GM23248 (cell line): ENCODE results near the gene RBFOX1. TPM values are rescaled to one million over a fixed set of nuclear protein-coding genes. Genes with fewer than 3 reads are reported as not detected.

Source experiments
- DNase-seq: peaks from one replicate; pipeline ENCODE4 v3.0.0-alpha.2; 2015
- H2AFZ ChIP-seq: fragments of 200-600 bp; sonication (generic); 2 replicates; pipeline ENCODE4 v1.6.1; 2016; ENCODE audit warnings: antibody characterized with exemption
- H3F3A ChIP-seq: fragments of 200-600 bp; sonication (generic); 2 replicates; pipeline ENCODE4 v1.6.1; 2016; ENCODE audit warnings: mild to moderate bottlenecking, antibody characterized with exemption, mixed run types; ENCODE audit not compliant: insufficient read depth
- H3K27ac ChIP-seq: fragments of 200-600 bp; sonication (generic); 2 replicates; pipeline ENCODE4 v1.5.1; 2016; ENCODE audit warnings: mild to moderate bottlenecking
- H3K27me3 ChIP-seq: fragments of 200-600 bp; sonication (generic); replicated peaks from 2 replicates; pipeline ENCODE4 v1.6.1; 2016; ENCODE audit warnings: mild to moderate bottlenecking; ENCODE audit not compliant: insufficient read depth
- H3K36me3 ChIP-seq: fragments of 200-600 bp; sonication (generic); 2 replicates; pipeline ENCODE4 v1.6.1; 2016; ENCODE audit warnings: low read depth, mild to moderate bottlenecking
- H3K4me1 ChIP-seq: fragments of 200-600 bp; sonication (generic); 2 replicates; pipeline ENCODE4 v1.6.1; 2016; ENCODE audit warnings: mild to moderate bottlenecking; ENCODE audit not compliant: insufficient read depth
- H3K4me2 ChIP-seq: fragments of 200-600 bp; sonication (generic); one replicate; pipeline ENCODE4 v1.6.1; 2016; ENCODE audit warnings: mild to moderate bottlenecking; ENCODE audit not compliant: unreplicated experiment
- H3K4me3 ChIP-seq: fragments of 200-600 bp; sonication (generic); 2 replicates; pipeline ENCODE4 v1.5.1; 2016; ENCODE audit warnings: mild to moderate bottlenecking
- H3K79me2 ChIP-seq: fragments of 200-600 bp; sonication (generic); 2 replicates; pipeline ENCODE4 v1.6.1; 2016; ENCODE audit warnings: mild to moderate bottlenecking; ENCODE audit not compliant: insufficient read depth
- H3K9ac ChIP-seq: fragments of 200-600 bp; sonication (generic); 2 replicates; pipeline ENCODE4 v1.6.1; 2016; ENCODE audit warnings: mild to moderate bottlenecking
- H3K9me2 ChIP-seq: fragments of 200-600 bp; sonication (generic); 2 replicates; pipeline ENCODE4 v1.6.1; 2016; ENCODE audit warnings: mixed run types, mild to moderate bottlenecking, moderate library complexity; ENCODE audit not compliant: insufficient read depth
- H3K9me3 ChIP-seq: fragments of 200-600 bp; sonication (generic); one replicate; pipeline ENCODE4 v1.6.1; 2017; ENCODE audit warnings: low read depth
- H4K20me1 ChIP-seq: fragments of 200-600 bp; sonication (generic); 2 replicates; pipeline ENCODE4 v1.6.0; 2016; ENCODE audit not compliant: insufficient read depth
- EZH2 ChIP-seq: fragments of 200-600 bp; sonication (generic); IDR thresholded peaks from 2 replicates; pipeline ENCODE4 v1.6.1; 2018; ENCODE audit warnings: antibody characterized with exemption, mild to moderate bottlenecking; ENCODE audit not compliant: insufficient read depth, poor library complexity, severe bottlenecking
- EZH2phosphoT487 ChIP-seq: fragments of 200-600 bp; sonication (generic); IDR thresholded peaks from 2 replicates; pipeline ENCODE4 v1.6.1; 2018; ENCODE audit warnings: antibody characterized with exemption, moderate library complexity, mild to moderate bottlenecking, low read depth; ENCODE audit not compliant: insufficient read depth
- WGBS, 2 experiments: methylation state at CpG; one replicate each; pipeline ENCODE4 v1.1.6; 2015 to 2017; ENCODE audit warnings: low lambda C conversion rate in 2 of 2, low coverage in 1 of 2; ENCODE audit errors: missing lambda C conversion rate in 2 of 2; 5-methylcytosine and 5-hydroxymethylcytosine counted together
- in situ Hi-C: fragments of 300-500 bp; cut with MboI; formaldehyde crosslinking; loops from 2 replicates; pipeline ENCODE4 v1.15.0; 2020
- polyA plus RNA-seq: library from polyadenylated mRNA; unstranded; fragments of >200 nt; fragmentation: Nextera tagmentation; extraction: Ambion mirVana; gene quantifications from 2 replicates; pipeline ENCODE4 v1.2.1, GENCODE V29; 2016
- total RNA-seq: library from RNA; depleted of rRNA; stranded (reverse); fragments of >200 nt; shearing (Covaris generic); gene quantifications from 2 replicates; pipeline ENCODE4 v1.2.3, GENCODE V29; 2014

RBFOX1 gene
- total and polyA plus RNA-seq, 2 experiments from 2014 or later: not detected

GRCh38 chr16:7624871-7625766 lies 292.5 kb downstream of the RBFOX1 start:
- in situ Hi-C loops: no loop called here
- Histone ChIP-seq H3K9ac (no peak overlapping the region), H3K36me3 (no peaks in the 10 kb centered on the region), H3K27me3 (no peaks in the 10 kb centered on the region), H4K20me1 (no peaks in the 10 kb centered on the region), H3K4me2 (no peak overlapping the region), H3F3A (no peaks in the 10 kb centered on the region), H3K4me1 (no peaks in the 10 kb centered on the region), H3K79me2 (no peaks in the 10 kb centered on the region), H3K9me2 (no peaks in the 10 kb centered on the region), H3K9me3 (no peaks in the 10 kb centered on the region), H2AFZ (no peak overlapping the region), H3K27ac (no peak overlapping the region), H3K4me3 (no peak overlapping the region)
- TF ChIP-seq EZH2: no peak
- TF ChIP-seq EZH2phosphoT487: no peak
- 25 to 29% methylated on average over 14 of the region's 14 CpGs for WGBS, 2 experiments
- no peak for DNase-seq

GRCh38 chr16:7628981-7629380 lies 296.3 kb downstream of the RBFOX1 start:
- H3K79me2 ChIP-seq: no peaks in the 10 kb centered on the region
- WGBS, 2 experiments: 20 to 31% methylated on average over 6 of the region's 6 CpGs
- no peak overlapping the region for H3K4me2 ChIP-seq
- H2AFZ ChIP-seq: no peak overlapping the region
- no peaks in the 10 kb centered on the region for H3K9me3 ChIP-seq
- H3K27ac ChIP-seq: no peak overlapping the region
- TF ChIP-seq EZH2phosphoT487: no peak
- no peak for TF ChIP-seq EZH2
- H3K9ac ChIP-seq: no peak overlapping the region
- no peaks in the 10 kb centered on the region for H4K20me1 ChIP-seq
- no peaks in the 10 kb centered on the region for H3K27me3 ChIP-seq
- H3K36me3 ChIP-seq: no peaks in the 10 kb centered on the region
- H3K4me3 ChIP-seq: no peak overlapping the region
- no peaks in the 10 kb centered on the region for H3K4me1 ChIP-seq
- H3K9me2 ChIP-seq: no peaks in the 10 kb centered on the region
- H3F3A ChIP-seq: no peaks in the 10 kb centered on the region
- in situ Hi-C loops: no loop called here
- DNase-seq: no peak

GRCh38 chr16:7629571-7629970 lies 296.9 kb downstream of the RBFOX1 start:
- no peaks in the 10 kb centered on the region for H3F3A ChIP-seq
- H3K9ac ChIP-seq: no peak overlapping the region
- WGBS, 2 experiments: 60 to 62% methylated on average over 5 of the region's 5 CpGs
- no peak for TF ChIP-seq EZH2
- no peak for TF ChIP-seq EZH2phosphoT487
- H3K4me2 ChIP-seq: no peak overlapping the region
- H3K79me2 ChIP-seq: no peaks in the 10 kb centered on the region
- no peak overlapping the region for H2AFZ ChIP-seq
- H3K9me2 ChIP-seq: no peaks in the 10 kb centered on the region
- H3K4me3 ChIP-seq: no peak overlapping the region
- no peak for DNase-seq
- H3K27me3 ChIP-seq: no peaks in the 10 kb centered on the region
- no peaks in the 10 kb centered on the region for H3K36me3 ChIP-seq
- H3K9me3 ChIP-seq: no peaks in the 10 kb centered on the region
- no peaks in the 10 kb centered on the region for H4K20me1 ChIP-seq
- in situ Hi-C loops: no loop called here
- H3K4me1 ChIP-seq: no peaks in the 10 kb centered on the region
- H3K27ac ChIP-seq: no peak overlapping the region

- H3K79me2 ChIP-seq: no peaks in the 10 kb centered on the region
- no peak overlapping the region for H3K9ac ChIP-seq
- no peak overlapping the region for H3K4me2 ChIP-seq
- H3K4me3 ChIP-seq: no peak overlapping the region
- H4K20me1 ChIP-seq: no peaks in the 10 kb centered on the region
- no peak for DNase-seq
- H3F3A ChIP-seq: no peaks in the 10 kb centered on the region
- H3K4me1 ChIP-seq: no peaks in the 10 kb centered on the region
- no peak overlapping the region for H2AFZ ChIP-seq
- 36% methylated on average over 4 of the region's 4 CpGs for WGBS, 2 experiments
- in situ Hi-C loops: no loop called here
- H3K27ac ChIP-seq: no peak overlapping the region
- H3K27me3 ChIP-seq: no peaks in the 10 kb centered on the region
- no peaks in the 10 kb centered on the region for H3K9me3 ChIP-seq
- H3K36me3 ChIP-seq: no peaks in the 10 kb centered on the region
- no peak for TF ChIP-seq EZH2
- no peak for TF ChIP-seq EZH2phosphoT487
- H3K9me2 ChIP-seq: no peaks in the 10 kb centered on the region
Measured at GRCh38 chr16:7637446-7637845, 304.8 kb downstream of the RBFOX1 start.
